WTC11 (cell line): ENCODE data around the gene CLDND2.

Source experiments
- TF ChIP-seq, protein P1 (sequence below): fragments of 200-600 bp; IDR thresholded peaks from 2 replicates; pipeline ENCODE4 v1.8.0; 2022; ENCODE audit warnings: antibody characterized with exemption
- TF ChIP-seq, protein P2 (sequence below): sonication (generic); formaldehyde crosslinking; IDR thresholded peaks from 2 replicates; pipeline ENCODE4 v1.8.1; 2022; ENCODE audit warnings: mild to moderate bottlenecking, moderate library complexity, missing genetic modification reagents

DNA sequence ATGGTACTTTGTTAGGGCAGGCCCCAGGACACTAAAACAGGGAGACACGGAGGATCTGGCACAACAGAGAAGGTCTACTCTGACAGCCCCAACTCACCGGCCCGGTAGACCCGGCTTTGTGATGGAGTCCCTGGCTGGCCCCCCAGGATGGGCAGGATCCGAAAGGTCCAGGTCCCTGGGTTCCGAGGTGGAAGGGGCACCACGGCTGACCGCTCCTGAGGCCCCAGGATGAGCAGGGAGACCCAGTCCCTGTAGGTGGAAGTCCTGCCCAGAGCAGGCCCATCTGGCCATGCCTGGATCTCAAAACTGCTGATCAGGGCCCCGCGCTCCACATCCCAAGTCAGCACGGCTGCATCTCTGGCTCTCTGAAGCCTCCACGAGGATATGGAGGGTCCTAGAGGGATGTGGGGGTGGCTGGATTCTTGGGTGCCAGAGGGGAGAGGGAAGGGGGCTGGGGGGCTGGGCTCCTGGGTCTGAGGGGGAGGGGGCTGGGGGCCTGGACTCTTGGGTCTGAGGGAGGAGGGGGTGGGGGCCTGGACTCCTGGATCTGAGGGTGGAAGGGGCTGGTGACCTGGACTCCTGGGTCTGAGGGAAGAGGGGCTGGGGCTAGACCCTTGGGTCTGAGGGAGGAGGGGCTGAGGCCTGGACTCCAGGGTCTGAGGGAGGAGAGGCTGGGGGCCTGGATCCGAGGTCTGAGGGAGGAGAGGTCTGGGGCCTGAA is 31.5 kb downstream of the CLDND2 start:
- TF ChIP-seq, protein P1, sequence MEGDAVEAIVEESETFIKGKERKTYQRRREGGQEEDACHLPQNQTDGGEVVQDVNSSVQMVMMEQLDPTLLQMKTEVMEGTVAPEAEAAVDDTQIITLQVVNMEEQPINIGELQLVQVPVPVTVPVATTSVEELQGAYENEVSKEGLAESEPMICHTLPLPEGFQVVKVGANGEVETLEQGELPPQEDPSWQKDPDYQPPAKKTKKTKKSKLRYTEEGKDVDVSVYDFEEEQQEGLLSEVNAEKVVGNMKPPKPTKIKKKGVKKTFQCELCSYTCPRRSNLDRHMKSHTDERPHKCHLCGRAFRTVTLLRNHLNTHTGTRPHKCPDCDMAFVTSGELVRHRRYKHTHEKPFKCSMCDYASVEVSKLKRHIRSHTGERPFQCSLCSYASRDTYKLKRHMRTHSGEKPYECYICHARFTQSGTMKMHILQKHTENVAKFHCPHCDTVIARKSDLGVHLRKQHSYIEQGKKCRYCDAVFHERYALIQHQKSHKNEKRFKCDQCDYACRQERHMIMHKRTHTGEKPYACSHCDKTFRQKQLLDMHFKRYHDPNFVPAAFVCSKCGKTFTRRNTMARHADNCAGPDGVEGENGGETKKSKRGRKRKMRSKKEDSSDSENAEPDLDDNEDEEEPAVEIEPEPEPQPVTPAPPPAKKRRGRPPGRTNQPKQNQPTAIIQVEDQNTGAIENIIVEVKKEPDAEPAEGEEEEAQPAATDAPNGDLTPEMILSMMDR = no peak
- TF ChIP-seq, protein P2, sequence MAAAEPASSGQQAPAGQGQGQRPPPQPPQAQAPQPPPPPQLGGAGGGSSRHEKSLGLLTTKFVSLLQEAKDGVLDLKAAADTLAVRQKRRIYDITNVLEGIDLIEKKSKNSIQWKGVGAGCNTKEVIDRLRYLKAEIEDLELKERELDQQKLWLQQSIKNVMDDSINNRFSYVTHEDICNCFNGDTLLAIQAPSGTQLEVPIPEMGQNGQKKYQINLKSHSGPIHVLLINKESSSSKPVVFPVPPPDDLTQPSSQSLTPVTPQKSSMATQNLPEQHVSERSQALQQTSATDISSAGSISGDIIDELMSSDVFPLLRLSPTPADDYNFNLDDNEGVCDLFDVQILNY (CRISPR knock-in tag) = no peak
